ENCODE results near the gene BCAS1.

BCAS1 gene

DNA sequence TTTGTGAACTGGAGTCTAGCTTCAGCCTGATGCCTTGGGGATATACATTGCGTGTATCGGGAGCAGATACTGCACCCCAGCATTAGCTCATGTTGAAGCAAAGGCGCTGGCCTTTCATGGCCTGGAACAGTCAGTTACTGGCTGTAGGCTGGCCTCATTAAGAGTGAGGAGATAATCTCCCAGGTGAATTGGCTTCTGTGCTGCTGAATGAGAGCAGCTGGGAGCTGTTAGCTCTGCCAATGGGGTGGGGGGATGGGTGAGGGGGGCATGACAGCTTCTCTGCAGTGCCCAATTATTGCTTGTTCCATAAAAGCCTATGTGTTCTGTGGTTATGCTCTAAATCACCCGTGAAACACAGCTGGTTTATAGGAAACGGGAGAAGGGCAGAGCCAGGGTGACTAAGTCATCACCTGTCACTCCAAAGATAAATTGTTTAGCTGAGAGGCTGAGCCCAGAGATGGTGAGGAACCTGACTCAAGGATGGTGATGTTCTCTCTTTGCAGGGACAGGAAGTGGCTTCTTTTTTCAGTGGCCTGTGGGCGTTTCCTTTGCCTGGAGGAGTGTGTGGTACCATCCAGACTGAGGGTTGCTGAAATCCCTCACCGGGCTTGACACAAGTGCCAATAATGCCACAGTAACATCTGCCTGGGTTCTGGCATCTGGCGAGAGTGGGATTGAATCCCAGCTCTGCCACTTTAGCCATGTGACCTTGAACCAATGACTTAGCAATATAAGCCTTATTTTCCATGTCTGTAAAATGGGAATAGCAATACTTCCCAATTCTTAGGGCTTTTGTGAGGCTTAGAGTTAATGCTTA is 170.8 kb downstream of the BCAS1 start:
- DNase-seq, result peak; percentile 69

DNA sequence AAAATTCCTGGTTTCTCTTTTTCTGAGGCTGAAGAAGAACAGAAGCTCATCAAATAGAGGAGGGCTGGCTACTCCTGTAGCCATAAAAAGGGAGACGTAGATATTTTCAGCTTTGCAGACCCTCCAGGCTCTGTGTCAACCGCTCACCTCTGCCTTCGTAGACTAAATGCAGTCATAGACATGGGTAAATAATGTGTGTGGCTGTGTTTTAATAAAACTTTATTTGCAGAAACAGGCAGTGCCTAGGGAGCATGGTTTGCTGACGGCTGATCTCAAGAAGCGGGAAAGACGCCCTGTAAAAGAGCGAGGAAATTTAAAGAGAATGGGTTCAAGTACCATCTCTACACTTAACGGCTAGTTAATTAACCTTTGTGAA is 171.8 kb downstream of the BCAS1 start:
- no peak for DNase-seq

DNA sequence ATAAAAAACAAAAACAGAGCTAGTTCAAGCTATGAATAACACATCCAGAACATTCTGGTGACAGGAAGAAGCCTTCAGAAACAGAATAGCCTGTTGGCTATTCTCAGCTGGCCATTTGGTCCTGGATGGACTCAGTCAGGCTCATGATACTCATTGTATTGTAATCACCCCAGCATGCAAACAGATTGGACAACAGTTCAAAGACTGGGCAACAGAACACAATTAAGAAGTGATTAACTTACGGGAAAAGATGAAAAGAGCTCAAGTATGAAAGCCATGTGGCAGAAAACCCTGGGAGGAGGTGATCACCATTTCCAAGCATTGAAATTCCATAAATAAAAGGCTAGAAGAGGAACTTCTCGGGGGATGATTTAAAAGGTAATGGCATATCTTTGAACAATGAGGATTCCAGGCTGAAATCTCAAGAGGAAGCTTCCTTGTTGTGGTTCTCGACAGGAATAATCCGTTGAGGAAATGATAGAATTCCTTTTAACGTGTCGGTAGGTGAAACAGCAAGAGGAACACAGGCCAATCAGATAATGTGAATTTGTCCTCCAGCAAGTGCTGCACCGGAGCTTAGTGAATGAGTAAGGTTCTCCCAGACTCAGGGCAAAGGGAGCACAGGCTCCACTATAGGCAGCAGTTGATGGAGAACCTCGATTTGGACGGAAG is 172.4 kb downstream of the BCAS1 start:
- DNase-seq, result no peak

DNA sequence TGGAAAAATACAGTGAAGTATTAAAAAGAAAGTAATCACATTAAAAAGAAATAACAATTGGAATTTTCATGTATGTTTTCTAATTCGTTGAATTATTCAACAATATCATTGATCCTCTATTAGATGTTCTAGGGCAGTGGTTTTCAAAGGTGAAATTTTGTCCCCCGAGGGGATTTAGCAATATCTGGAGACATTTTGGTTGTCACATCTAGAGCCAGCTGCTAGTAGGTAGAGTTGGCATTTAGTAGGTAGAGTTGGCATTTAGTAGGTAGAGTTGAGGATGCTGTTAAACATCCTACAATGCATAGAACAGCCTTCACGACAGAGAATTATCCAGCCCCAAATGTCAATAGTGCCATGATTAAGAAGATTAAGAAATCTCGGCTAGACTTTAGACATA is 173.7 kb downstream of the BCAS1 start:
- no peak for DNase-seq

DNA sequence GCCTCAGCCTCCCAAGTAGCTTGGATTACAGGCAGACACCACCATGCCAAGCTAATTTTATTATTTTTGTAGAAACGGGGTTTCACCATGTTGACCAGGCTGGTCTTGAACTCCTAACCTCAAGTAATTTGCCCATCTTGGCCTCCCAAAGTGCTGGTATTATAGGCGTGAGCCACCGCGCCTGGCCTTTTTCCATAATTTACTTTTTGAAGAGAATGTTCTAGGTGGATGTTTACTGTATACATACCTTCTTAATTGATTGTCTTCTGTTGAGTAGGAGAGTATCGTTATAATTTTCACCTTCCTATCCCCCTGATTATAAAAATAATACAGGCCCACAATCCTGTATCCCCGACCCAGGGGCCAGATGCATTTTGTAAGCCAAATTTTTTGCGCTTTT is 174.4 kb downstream of the BCAS1 start:
- DNase-seq, result no peak

DNA sequence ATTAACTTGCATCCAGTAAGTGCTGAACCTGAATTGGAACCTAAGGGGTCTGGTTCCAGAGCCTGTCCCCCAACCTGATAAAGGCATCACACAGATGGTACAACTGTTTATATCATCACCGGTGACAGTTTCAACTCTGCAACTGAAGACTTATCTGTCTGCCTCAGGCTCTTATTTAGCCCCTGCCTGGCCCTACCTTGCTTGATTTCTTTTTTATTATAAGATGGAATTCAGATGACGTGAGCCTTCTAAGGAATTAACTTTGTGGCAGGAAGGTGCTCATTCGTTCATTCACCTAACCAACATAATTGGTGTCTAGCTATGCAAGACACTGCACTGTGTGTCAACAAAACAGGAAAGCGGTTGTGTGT is 175.0 kb downstream of the BCAS1 start:
- DNase-seq, result no peak

DNA sequence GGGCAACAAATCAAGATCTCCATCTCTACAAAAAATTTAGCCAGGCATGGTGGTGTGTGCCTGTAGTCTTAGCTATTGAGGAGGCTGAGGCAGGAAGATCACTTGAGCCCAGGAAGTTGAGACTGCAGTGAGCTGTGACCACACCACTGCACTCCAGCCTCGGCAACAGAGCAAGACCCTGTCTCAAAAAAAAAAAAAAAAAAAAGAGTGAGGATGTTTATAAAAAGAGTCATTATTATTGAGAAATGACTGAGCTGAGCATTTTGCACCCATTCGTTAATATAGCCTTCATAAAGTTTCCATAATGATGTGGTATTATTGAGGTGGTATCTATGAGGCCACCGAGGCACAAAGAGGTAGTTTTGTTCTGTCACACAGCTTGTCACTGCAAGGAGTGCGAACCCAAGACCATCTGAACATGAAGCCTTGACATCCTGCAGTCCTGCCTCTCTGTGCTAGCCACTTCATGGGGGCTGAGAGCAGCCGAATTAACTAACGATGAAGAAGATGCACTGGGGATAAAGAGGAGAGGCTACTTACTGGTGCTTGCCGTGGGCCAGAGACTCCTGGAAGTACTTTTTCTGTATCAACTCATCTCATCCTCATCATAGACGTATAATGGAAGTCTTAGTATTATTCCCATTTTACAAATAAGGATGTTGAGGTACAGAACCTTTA is 175.5 kb downstream of the BCAS1 start:
- DNase-seq, result no peak

Data from central memory CD4-positive, alpha-beta T cell (primary cell).